ENCODE data around the gene MED22.
A peak's percentile ranks its signal among the peaks of the same experiment; 100 is the strongest.
"Not testable (repeated sequence)": the region's sequence is repeated elsewhere in the genome, so short reads cannot be mapped to it uniquely, and the experiment has no call there.

The MED22 gene

DNA sequence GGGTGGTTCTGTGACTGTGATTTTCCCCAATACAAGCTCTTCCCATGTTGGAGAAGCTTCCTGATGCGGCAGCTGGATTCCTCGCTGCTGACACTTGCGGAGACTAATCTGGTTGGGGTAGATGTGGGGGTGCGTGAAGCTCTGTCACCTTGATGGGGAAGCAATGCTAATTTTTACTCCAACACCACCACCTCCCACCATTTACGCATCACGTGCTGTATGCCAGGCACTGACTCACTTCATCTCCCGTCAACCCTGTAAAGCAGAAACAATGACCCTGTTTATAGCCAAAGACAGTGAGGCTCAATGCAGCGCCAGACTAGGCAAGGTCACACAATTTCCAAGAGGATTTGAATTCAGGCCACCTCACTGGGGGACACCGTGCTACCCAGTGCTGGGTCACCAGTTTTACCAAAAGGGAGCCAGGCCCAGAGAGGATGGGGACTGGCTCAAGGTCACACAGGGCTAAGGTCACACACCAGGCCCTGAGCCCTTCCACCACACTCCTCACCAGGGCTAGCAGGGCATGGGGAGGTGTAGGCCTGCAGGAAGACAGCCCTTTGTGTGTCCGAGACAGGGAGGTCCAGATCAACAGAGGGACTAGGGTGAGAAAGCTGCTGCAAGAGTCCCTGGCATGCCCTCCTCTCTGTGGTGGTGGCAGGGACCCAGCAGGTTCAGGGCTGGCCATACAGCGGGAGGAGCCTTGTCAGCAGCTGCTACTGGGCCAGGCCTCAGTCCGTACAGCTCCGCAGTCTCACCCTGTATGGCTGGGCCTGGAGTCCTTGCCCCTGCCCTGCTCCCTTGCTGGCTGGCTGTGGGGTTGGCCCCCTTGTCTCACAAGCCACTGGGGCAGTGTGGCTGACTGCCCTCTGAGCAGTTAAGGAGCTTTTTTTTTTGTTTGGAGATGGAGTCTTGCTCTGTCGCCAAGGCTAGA is 31.5 kb upstream of the MED22 start:
- Histone ChIP-seq H4K8ac (ENCODE audit: low read depth, low read length) (no peak overlapping the region), H2BK120ac (ENCODE audit: low read depth, low read length) (no peak overlapping the region), H3K79me1 (ENCODE audit: low read length) (peaks cover 4% of the 10 kb centered on the region), H3K9ac (ENCODE audit: low read length) (no peak overlapping the region), H2BK5ac (ENCODE audit: low read length) (no peak overlapping the region), H2AK5ac (ENCODE audit: low read length) (no peak overlapping the region), H3K4ac (ENCODE audit: low read depth, low read length) (no peak overlapping the region), H4K5ac (ENCODE audit: low read length) (no peak overlapping the region), H3K36me3 (ENCODE audit: control insufficient read depth, insufficient read depth, low read length) (no peaks in the 10 kb centered on the region), H2BK15ac (replicated peaks; ENCODE audit: low read depth) (no peak overlapping the region), H3K79me2 (ENCODE audit: control insufficient read depth, insufficient read depth, low read length) (peaks cover 11% of the 10 kb centered on the region), H3K4me1 (ENCODE audit: control insufficient read depth, low read depth, low read length) (no peaks in the 10 kb centered on the region), H3K18ac (ENCODE audit: low read length) (no peak overlapping the region), H3K23ac (ENCODE audit: low read length) (no peak overlapping the region), H3K27me3 (ENCODE audit: insufficient read depth, low read length, poor library complexity) (no peaks in the 10 kb centered on the region), H3K4me2 (ENCODE audit: low read length) (no peak overlapping the region), H3K56ac (ENCODE audit: low read length) (no peak overlapping the region), H3K27ac (ENCODE audit: low read depth, low read length) (no peak overlapping the region), H3K4me3 (ENCODE audit: low read length) (no peak overlapping the region)
- DNase-seq: no peak
- WGBS (ENCODE audit: extremely low coverage, insufficient coverage, low lambda C conversion rate): no CpG with 5 or more reads among the region's 14 CpGs

DNA sequence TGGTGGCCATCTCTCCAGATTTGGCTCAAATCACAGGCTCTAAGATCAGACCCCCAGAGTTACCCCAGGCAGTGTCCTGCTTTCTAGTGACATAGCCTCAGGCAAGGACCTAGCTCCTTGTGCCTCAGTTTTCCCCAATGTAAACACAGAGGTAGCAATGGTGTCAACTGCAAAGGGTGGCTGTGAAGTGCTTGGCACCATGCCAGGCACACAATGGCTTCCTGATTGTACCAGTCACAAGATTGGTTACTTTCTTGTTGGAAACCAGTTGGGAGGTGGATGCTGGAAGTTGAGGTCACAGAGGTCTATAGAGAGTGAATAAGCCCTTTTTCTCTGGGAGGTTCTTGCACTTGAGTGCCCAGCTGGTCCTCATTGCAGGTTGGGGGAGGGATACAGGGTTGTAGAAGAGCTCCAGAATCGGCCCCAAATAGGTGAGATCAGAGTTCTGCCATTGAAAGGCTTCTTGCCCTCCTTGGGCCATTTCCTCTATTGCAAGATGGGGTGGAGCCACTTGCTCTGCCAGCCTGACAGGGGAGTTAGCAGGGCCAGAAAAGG is 30.6 kb upstream of the MED22 start:
- H3K4me2 ChIP-seq (ENCODE audit: low read length): no peak overlapping the region
- H3K79me1 ChIP-seq (ENCODE audit: low read length): peaks cover 5% of the 10 kb centered on the region
- H3K79me2 ChIP-seq (ENCODE audit: control insufficient read depth, insufficient read depth, low read length): peaks cover 16% of the 10 kb centered on the region
- no peak overlapping the region for H2BK5ac ChIP-seq (ENCODE audit: low read length)
- H3K4me1 ChIP-seq (ENCODE audit: control insufficient read depth, low read depth, low read length): no peaks in the 10 kb centered on the region
- no peak overlapping the region for H3K4ac ChIP-seq (ENCODE audit: low read depth, low read length)
- H3K56ac ChIP-seq (ENCODE audit: low read length): no peak overlapping the region
- H3K27me3 ChIP-seq (ENCODE audit: insufficient read depth, low read length, poor library complexity): no peaks in the 10 kb centered on the region
- H2AK5ac ChIP-seq (ENCODE audit: low read length): no peak overlapping the region
- no peak overlapping the region for H3K23ac ChIP-seq (ENCODE audit: low read length)
- WGBS (ENCODE audit: extremely low coverage, insufficient coverage, low lambda C conversion rate): no CpG with 5 or more reads among the region's 1 CpG
- DNase-seq: no peak
- no peak overlapping the region for H3K4me3 ChIP-seq (ENCODE audit: low read length)
- no peak overlapping the region for H4K8ac ChIP-seq (ENCODE audit: low read depth, low read length)
- H2BK120ac ChIP-seq (ENCODE audit: low read depth, low read length): no peak overlapping the region
- no peak overlapping the region for H2BK15ac ChIP-seq (replicated peaks; ENCODE audit: low read depth)
- no peak overlapping the region for H4K5ac ChIP-seq (ENCODE audit: low read length)
- no peak overlapping the region for H3K27ac ChIP-seq (ENCODE audit: low read depth, low read length)
- H3K36me3 ChIP-seq (ENCODE audit: control insufficient read depth, insufficient read depth, low read length): peaks cover 1% of the 10 kb centered on the region
- no peak overlapping the region for H3K9ac ChIP-seq (ENCODE audit: low read length)
- no peak overlapping the region for H3K18ac ChIP-seq (ENCODE audit: low read length)

DNA sequence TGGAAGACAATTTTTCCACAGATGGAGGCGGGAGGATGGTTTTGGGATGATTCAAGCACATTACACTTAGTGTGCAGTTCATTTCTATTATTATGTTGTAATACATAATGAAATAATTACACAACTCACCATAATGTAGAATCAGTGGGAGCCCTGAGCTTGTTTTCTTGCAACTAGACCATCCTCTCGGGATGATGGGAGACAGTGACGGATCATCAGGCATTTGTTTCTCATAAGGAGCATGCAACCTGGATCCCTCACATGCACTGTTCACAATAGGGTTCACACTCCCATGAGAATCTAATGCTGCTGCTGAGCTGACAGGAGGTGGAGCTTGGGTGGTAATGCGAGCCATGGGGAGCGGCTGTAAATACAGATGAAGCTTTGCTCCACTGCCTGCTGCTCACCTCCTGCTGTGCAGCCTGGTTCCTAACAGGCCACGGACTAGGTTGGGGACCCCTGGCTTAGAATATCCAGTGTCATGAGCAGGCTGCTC is 29.8 kb upstream of the MED22 start:
- DNase-seq: no peak
- no CpG with 5 or more reads among the region's 6 CpGs for WGBS (ENCODE audit: extremely low coverage, insufficient coverage, low lambda C conversion rate)

DNA sequence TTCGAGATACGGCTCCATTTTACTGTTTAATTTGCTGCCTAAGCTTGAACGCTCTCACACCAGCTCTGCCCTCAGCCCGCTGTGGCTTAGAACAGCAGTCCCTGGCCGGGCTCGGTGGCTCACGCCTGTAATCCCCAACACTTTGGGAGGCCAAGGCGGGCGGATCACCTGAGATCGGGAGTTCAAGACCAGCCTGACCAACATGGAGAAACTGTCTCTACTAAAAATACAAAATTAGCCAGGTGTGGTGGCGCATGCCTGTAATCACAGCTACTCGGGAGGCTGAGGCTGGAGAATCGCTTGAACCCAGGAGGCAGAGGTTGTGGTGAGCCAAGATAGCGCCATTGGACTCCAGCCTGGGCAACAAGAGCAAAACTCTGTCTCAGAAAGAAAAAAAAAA is 29.3 kb upstream of the MED22 start:
- not testable (repeated sequence) for H3K27me3 ChIP-seq (ENCODE audit: insufficient read depth, low read length, poor library complexity); H4K8ac ChIP-seq (ENCODE audit: low read depth, low read length); H2BK5ac ChIP-seq (ENCODE audit: low read length); H2BK120ac ChIP-seq (ENCODE audit: low read depth, low read length); H3K56ac ChIP-seq (ENCODE audit: low read length); H2AK5ac ChIP-seq (ENCODE audit: low read length); H3K36me3 ChIP-seq (ENCODE audit: control insufficient read depth, insufficient read depth, low read length); H3K4me1 ChIP-seq (ENCODE audit: control insufficient read depth, low read depth, low read length); H3K4me2 ChIP-seq (ENCODE audit: low read length); H3K4me3 ChIP-seq (ENCODE audit: low read length); H3K4ac ChIP-seq (ENCODE audit: low read depth, low read length); H2BK15ac ChIP-seq (replicated peaks; ENCODE audit: low read depth); H3K27ac ChIP-seq (ENCODE audit: low read depth, low read length); H4K5ac ChIP-seq (ENCODE audit: low read length); H3K9ac ChIP-seq (ENCODE audit: low read length); H3K23ac ChIP-seq (ENCODE audit: low read length); DNase-seq; H3K18ac ChIP-seq (ENCODE audit: low read length)
- no CpG with 5 or more reads among the region's 14 CpGs for WGBS (ENCODE audit: extremely low coverage, insufficient coverage, low lambda C conversion rate)
- H3K79me1 ChIP-seq (ENCODE audit: low read length): peaks cover 14% of the 10 kb centered on the region
- H3K79me2 ChIP-seq (ENCODE audit: control insufficient read depth, insufficient read depth, low read length): peaks cover 26% of the 10 kb centered on the region

More for the DNA sequence above, 29.8 kb upstream of the MED22 start:
- H3K4me1 ChIP-seq (ENCODE audit: control insufficient read depth, low read depth, low read length): no peaks in the 10 kb centered on the region
- no peak overlapping the region for H3K4me3 ChIP-seq (ENCODE audit: low read length)
- H2BK15ac ChIP-seq (replicated peaks; ENCODE audit: low read depth): no peak overlapping the region
- H3K56ac ChIP-seq (ENCODE audit: low read length): no peak overlapping the region
- H3K79me1 ChIP-seq (ENCODE audit: low read length): peaks cover 9% of the 10 kb centered on the region
- H2BK120ac ChIP-seq (ENCODE audit: low read depth, low read length): no peak overlapping the region
- no peak overlapping the region for H4K8ac ChIP-seq (ENCODE audit: low read depth, low read length)
- no peaks in the 10 kb centered on the region for H3K27me3 ChIP-seq (ENCODE audit: insufficient read depth, low read length, poor library complexity)
- H3K4ac ChIP-seq (ENCODE audit: low read depth, low read length): no peak overlapping the region
- H3K79me2 ChIP-seq (ENCODE audit: control insufficient read depth, insufficient read depth, low read length): peaks cover 22% of the 10 kb centered on the region
- no peak overlapping the region for H3K18ac ChIP-seq (ENCODE audit: low read length)
- H3K4me2 ChIP-seq (ENCODE audit: low read length): no peak overlapping the region
- H3K36me3 ChIP-seq (ENCODE audit: control insufficient read depth, insufficient read depth, low read length): peaks cover 2% of the 10 kb centered on the region
- no peak overlapping the region for H4K5ac ChIP-seq (ENCODE audit: low read length)
- H2BK5ac ChIP-seq (ENCODE audit: low read length): no peak overlapping the region
- no peak overlapping the region for H3K9ac ChIP-seq (ENCODE audit: low read length)
- no peak overlapping the region for H2AK5ac ChIP-seq (ENCODE audit: low read length)
- H3K27ac ChIP-seq (ENCODE audit: low read depth, low read length): no peak overlapping the region
- no peak overlapping the region for H3K23ac ChIP-seq (ENCODE audit: low read length)

DNA sequence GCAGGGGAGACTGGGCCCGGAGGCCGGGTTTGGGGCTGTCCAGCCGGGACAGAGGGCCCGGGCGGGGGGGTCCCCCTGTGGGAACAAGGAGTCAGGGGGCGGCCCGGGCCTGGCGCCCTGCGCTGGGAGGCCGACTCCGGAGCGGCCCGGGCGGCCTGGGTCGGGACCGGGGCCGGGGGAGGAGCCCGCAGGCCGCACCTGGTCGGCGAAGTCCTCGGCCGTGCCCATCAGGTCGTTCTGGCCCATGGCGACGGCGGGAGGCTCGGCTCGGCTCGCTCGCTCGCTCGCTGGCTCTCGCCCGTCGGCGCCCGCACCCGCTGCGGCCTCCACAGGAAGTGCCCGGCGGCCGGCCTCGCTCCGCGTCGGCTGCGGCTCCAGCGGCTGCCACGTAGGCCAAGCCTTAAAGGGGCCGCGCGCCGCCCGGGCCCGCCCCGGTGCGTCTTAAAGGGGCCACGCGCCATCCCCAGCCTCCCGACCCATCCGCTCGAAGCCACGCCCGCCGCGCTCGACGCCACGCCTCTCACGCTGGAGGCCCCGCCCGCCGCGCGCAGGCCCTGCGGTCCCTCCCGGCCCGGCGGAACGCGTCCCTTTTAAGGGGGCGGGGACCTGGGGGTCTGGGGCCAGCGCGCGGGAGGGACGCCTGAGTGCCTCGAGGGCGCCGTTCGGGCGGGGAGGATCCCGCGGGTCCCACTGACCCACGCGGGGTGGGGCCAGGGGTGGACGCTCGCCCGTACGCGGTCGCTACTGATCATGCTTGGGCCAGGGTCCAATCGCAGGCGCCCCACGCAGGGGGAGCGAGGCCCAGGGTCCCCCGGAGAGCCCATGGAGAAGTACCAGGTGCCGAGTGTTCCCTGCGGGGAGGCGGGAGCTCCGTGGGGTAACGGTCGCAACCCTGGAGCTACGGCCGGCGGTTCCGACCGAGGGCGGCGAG is 28.1 kb upstream of the MED22 start, which contains the start of the genes STKLD1 and SURF4:
Gene STKLD1, plus strand, starts transcription at position 643 of the 931 bp plus-strand sequence. Its CDS starts 108 bp downstream, at position 751.
Gene SURF4, minus strand, starts transcription at position 337 of the 931 bp plus-strand sequence. Its CDS starts 91 bp downstream, at position 246.
- Histone ChIP-seq H3K27me3 (ENCODE audit: insufficient read depth, low read length, poor library complexity) (no peaks in the 10 kb centered on the region), H2BK5ac (ENCODE audit: low read length) (no peak within 1 kb of the TSS), H3K27ac (ENCODE audit: low read depth, low read length) (peak within 1 kb of the TSS; percentile 95), H3K9ac (ENCODE audit: low read length) (peak within 1 kb of the TSS; percentile 96), H3K4me1 (ENCODE audit: control insufficient read depth, low read depth, low read length) (no peaks in the 10 kb centered on the region), H3K79me1 (ENCODE audit: low read length) (peaks cover 26% of the 10 kb centered on the region), H3K18ac (ENCODE audit: low read length) (peak within 1 kb of the TSS; percentile 97), H3K4ac (ENCODE audit: low read depth, low read length) (peak within 1 kb of the TSS; percentile 99), H2AK5ac (ENCODE audit: low read length) (no peak within 1 kb of the TSS), H2BK15ac (replicated peaks; ENCODE audit: low read depth) (no peak within 1 kb of the TSS), H3K4me2 (ENCODE audit: low read length) (peak within 1 kb of the TSS; percentile 88), H3K4me3 (ENCODE audit: low read length) (peak within 1 kb of the TSS; percentile 97), H4K8ac (ENCODE audit: low read depth, low read length) (peak within 1 kb of the TSS; percentile 97), H3K56ac (ENCODE audit: low read length) (peak within 1 kb of the TSS; percentile 97), H4K5ac (ENCODE audit: low read length) (no peak within 1 kb of the TSS), H2BK120ac (ENCODE audit: low read depth, low read length) (peak within 1 kb of the TSS; percentile 79), H3K23ac (ENCODE audit: low read length) (peak within 1 kb of the TSS; percentile 80), H3K36me3 (ENCODE audit: control insufficient read depth, insufficient read depth, low read length) (peaks cover 9% of the 10 kb centered on the region), H3K79me2 (ENCODE audit: control insufficient read depth, insufficient read depth, low read length) (peaks cover 39% of the 10 kb centered on the region)
- no CpG with 5 or more reads among the region's 120 CpGs for WGBS (ENCODE audit: extremely low coverage, insufficient coverage, low lambda C conversion rate)
- DNase-seq: peak; percentile 98
